Neural crest cell (in vitro differentiated cells): Measurements from ENCODE around the gene KPNA2. TPM values are rescaled to one million over a fixed set of nuclear protein-coding genes. Genes with fewer than 3 reads are reported as not detected.
"Not testable (repeated sequence)": the region's sequence is repeated elsewhere in the genome, so short reads cannot be mapped to it uniquely, and the experiment has no call there.

ENCODE experiments used
- DNase-seq: peaks from one replicate; pipeline ENCODE4 v3.0.0; 2021; ENCODE audit warnings: low read depth, mixed read lengths, low spot score
- H3K27ac Mint-ChIP-seq: one replicate; pipeline ENCODE4 v1.8.0; 2021; ENCODE audit warnings: mild to moderate bottlenecking, mixed read lengths; ENCODE audit not compliant: unreplicated experiment
- H3K27me3 Mint-ChIP-seq: 2 replicates; pipeline ENCODE4 v1.8.0; 2021; ENCODE audit warnings: low read depth, mild to moderate bottlenecking, mixed read lengths
- H3K36me3 Mint-ChIP-seq: 2 replicates; pipeline ENCODE4 v1.8.0; 2021; ENCODE audit warnings: low read depth, mild to moderate bottlenecking, mixed read lengths
- H3K4me1 Mint-ChIP-seq: 2 replicates; pipeline ENCODE4 v1.8.0; 2021; ENCODE audit warnings: mixed read lengths
- H3K4me3 Mint-ChIP-seq: one replicate; pipeline ENCODE4 v1.8.0; 2021; ENCODE audit warnings: mild to moderate bottlenecking, mixed read lengths
- H3K9me3 Mint-ChIP-seq: 2 replicates; pipeline ENCODE4 v1.8.0; 2021; ENCODE audit warnings: mixed read lengths
- CTCF ChIP-seq: fragments of 200-600 bp; sonication (generic); conservative IDR thresholded peaks from 2 replicates; pipeline ENCODE4 v1.5.0; 2021; ENCODE audit warnings: antibody characterized with exemption, mild to moderate bottlenecking
- total RNA-seq: library from RNA; stranded (reverse); gene quantifications from 2 replicates; pipeline ENCODE4 v1.2.1, GENCODE V29; 2021

KPNA2 gene
- total RNA-seq, 1 donor from 2014 or later = 376 TPM

- DNase-seq = no peak
- peaks cover 15% of the 10 kb centered on the region for H3K27me3 Mint-ChIP-seq
- TF ChIP-seq CTCF = no peak
- H3K27ac Mint-ChIP-seq = no peak overlapping the region
- peaks cover 18% of the 10 kb centered on the region for H3K4me1 Mint-ChIP-seq
- peaks cover 4% of the 10 kb centered on the region for H3K9me3 Mint-ChIP-seq
- peaks cover 4% of the 10 kb centered on the region for H3K36me3 Mint-ChIP-seq
- H3K4me3 Mint-ChIP-seq = peak overlapping the region; percentile 21
These were observed 18.7 kb upstream of the KPNA2 start for GRCh38 chr17:68016838-68017237.

- Mint-ChIP-seq H3K27me3 (peaks cover 12% of the 10 kb centered on the region), H3K4me1 (peaks cover 19% of the 10 kb centered on the region)
- H3K4me3 Mint-ChIP-seq, H3K36me3 Mint-ChIP-seq, DNase-seq, H3K9me3 Mint-ChIP-seq, H3K27ac Mint-ChIP-seq: not testable (repeated sequence)
These were observed 17.0 kb upstream of the KPNA2 start for GRCh38 chr17:68018493-68018892.

- peaks cover 4% of the 10 kb centered on the region for H3K36me3 Mint-ChIP-seq
- H3K4me3 Mint-ChIP-seq = peak overlapping the region; percentile 89
- H3K27me3 Mint-ChIP-seq = peaks cover 12% of the 10 kb centered on the region
- H3K4me1 Mint-ChIP-seq = peaks cover 19% of the 10 kb centered on the region
- no peak for TF ChIP-seq CTCF
- DNase-seq = no peak
- H3K9me3 Mint-ChIP-seq = peaks cover 4% of the 10 kb centered on the region
- H3K27ac Mint-ChIP-seq = no peak overlapping the region
These were observed 16.2 kb upstream of the KPNA2 start for GRCh38 chr17:68019336-68019674.

- peaks cover 4% of the 10 kb centered on the region for H3K9me3 Mint-ChIP-seq
- peak; percentile 59 for TF ChIP-seq CTCF
- H3K36me3 Mint-ChIP-seq = peaks cover 4% of the 10 kb centered on the region
- H3K27me3 Mint-ChIP-seq = peaks cover 12% of the 10 kb centered on the region
- peak overlapping the region; percentile 89 for H3K4me3 Mint-ChIP-seq
- peaks cover 19% of the 10 kb centered on the region for H3K4me1 Mint-ChIP-seq
- DNase-seq = peak; percentile 100
- peak overlapping the region; percentile 94 for H3K27ac Mint-ChIP-seq
These were observed 15.7 kb upstream of the KPNA2 start for GRCh38 chr17:68019675-68020408.

- Mint-ChIP-seq H3K4me1 (peaks cover 19% of the 10 kb centered on the region), H3K36me3 (peaks cover 4% of the 10 kb centered on the region), H3K9me3 (peaks cover 4% of the 10 kb centered on the region), H3K27me3 (peaks cover 12% of the 10 kb centered on the region), H3K27ac (peak overlapping the region; percentile 94), H3K4me3 (peak overlapping the region; percentile 89)
- no peak for TF ChIP-seq CTCF
- DNase-seq = no peak
These were observed 15.2 kb upstream of the KPNA2 start for GRCh38 chr17:68020409-68020756.

- DNase-seq, H3K36me3 Mint-ChIP-seq, H3K9me3 Mint-ChIP-seq: not testable (repeated sequence)
- peaks cover 12% of the 10 kb centered on the region for H3K27me3 Mint-ChIP-seq
- H3K4me3 Mint-ChIP-seq = peak overlapping the region; percentile 89
- H3K27ac Mint-ChIP-seq = peak overlapping the region; percentile 94
- H3K4me1 Mint-ChIP-seq = peaks cover 16% of the 10 kb centered on the region
These were observed 14.7 kb upstream of the KPNA2 start for GRCh38 chr17:68020791-68021190.
